Mucosa of rectum (tissue), 2 donors: Measurements from ENCODE around the gene TALDO1.
A peak's percentile ranks its signal among the peaks of the same experiment; 100 is the strongest.

Experiments
- H3K27ac ChIP-seq, 2 donors: one replicate each; pipeline ENCODE4 v1.7.0; 2013; ENCODE audit warnings: inconsistent platforms in 2 of 2, low read depth in 2 of 2, low read length in 2 of 2
- H3K27me3 ChIP-seq, 2 donors: one replicate each; pipeline ENCODE4 v1.7.0; 2013; ENCODE audit warnings: low read length in 2 of 2; ENCODE audit not compliant: control insufficient read depth in 2 of 2, insufficient read depth in 2 of 2
- H3K36me3 ChIP-seq, 2 donors: one replicate each; pipeline ENCODE4 v1.7.0; 2013; ENCODE audit warnings: low read length in 2 of 2; ENCODE audit not compliant: control insufficient read depth in 2 of 2, insufficient read depth in 2 of 2
- H3K4me1 ChIP-seq, 2 donors: one replicate each; pipeline ENCODE4 v1.7.0; 2013; ENCODE audit warnings: low read length in 2 of 2, mild to moderate bottlenecking in 1 of 2; ENCODE audit not compliant: control insufficient read depth in 2 of 2, insufficient read depth in 2 of 2
- H3K4me3 ChIP-seq, 2 donors: one replicate each; pipeline ENCODE4 v1.7.0; 2013; ENCODE audit warnings: low read length in 2 of 2
- H3K9ac ChIP-seq, 2 donors: one replicate each; pipeline ENCODE4 v1.7.0; 2013; ENCODE audit warnings: low read length in 2 of 2, low read depth in 1 of 2, mild to moderate bottlenecking in 1 of 2
- H3K9me3 ChIP-seq, 2 donors: one replicate each; pipeline ENCODE4 v1.7.0; 2013; ENCODE audit warnings: low read length in 2 of 2; ENCODE audit not compliant: control insufficient read depth in 2 of 2
- donor health status: healthy.
- donor health status: Normal muscosa, but diverticular disease.

The TALDO1 gene

DNA sequence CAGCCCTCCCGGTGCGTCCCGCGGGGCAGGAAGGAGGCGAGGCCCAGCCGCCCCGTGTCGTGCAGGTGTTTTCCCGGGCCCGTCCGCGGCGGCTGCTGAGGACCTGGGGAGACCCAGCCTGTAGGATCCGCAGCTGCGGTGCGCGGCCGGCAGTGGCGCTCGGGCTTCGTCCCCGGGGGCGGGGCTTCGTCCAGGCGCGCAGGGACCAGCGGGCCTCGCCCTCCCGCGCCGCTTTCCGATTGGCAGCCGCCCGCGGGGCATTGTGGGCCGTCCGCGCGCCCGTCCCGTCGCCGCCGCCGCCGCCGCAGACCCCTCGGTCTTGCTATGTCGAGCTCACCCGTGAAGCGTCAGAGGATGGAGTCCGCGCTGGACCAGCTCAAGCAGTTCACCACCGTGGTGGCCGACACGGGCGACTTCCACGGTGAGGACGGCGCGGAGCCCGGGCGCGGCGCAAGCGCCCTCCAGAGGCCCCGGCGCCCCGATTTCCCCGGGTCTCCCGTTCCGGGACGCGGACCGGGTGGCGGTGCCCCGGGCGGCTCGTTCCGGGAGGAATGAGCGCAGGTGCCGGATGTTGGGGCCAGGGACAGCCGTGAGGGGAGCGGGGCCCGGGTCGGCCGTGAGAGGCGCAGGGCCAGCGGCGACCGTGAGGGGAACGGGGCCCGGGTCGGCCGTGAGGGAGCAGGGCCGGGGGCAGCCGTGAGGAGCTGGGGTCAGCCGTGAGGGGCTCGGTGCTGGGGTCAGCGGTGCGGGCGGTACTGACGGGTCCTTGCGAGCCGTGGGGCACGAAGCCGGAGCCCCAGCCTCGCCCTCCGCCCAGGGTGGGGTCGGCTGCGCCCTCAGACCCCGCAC lies at the start of gene TALDO1:
Gene TALDO1 (plus strand): TSS at position 307 of the 849 bp plus-strand sequence. CDS start 18 bp downstream, at position 325.
- peaks cover 10 to 16% of the 10 kb centered on the region in 2 donors for H3K4me1 ChIP-seq
- peak within 1 kb of the TSS; percentile 58 to 75 for H3K27ac ChIP-seq
- H3K9ac ChIP-seq, result peak within 1 kb of the TSS; percentile 72 to 89

DNA sequence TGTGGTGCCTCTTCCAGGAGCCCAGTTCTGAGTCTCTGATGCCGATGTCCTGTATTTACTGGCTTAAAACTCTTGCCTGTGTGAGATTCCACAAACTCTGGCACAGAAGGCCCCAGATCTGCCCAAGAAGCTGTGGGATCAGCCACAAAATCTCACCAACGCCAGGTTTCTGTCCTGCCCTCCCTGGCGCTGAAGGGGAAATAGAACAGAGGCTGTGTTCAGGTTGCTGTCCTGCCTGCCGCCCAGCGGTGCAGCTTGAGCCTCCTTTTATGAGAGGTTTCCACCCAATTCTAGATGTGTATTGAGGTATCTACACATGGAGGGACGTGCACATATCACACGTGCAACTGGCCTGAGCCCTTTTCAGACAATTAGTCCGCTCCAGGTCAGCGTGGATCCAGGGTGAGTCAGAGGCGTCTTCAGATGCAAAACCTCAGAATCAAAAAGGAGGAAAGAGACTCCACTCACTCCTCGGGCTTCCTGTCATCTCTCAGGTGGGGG lies 49.4 kb upstream of the TALDO1 start:
- no peak overlapping the region for H3K4me3 ChIP-seq
- H3K27ac ChIP-seq, result peak overlapping the region in 1 of 2 donors; percentile 10
- H3K9ac ChIP-seq, result peak overlapping the region in 1 of 2 donors; percentile 25
- H3K27me3 ChIP-seq, result no peaks in the 10 kb centered on the region
- H3K4me1 ChIP-seq, result peaks cover 23 to 31% of the 10 kb centered on the region in 2 donors
- peaks cover 0 to 19% of the 10 kb centered on the region in 2 donors for H3K36me3 ChIP-seq
- no peaks in the 10 kb centered on the region for H3K9me3 ChIP-seq

More for the DNA sequence above, at the start of gene TALDO1:
- Histone ChIP-seq H3K4me3 (peak within 1 kb of the TSS; percentile 77 to 81), H3K9me3 (no peaks in the 10 kb centered on the region), H3K27me3 (no peaks in the 10 kb centered on the region), H3K36me3 (no peaks in the 10 kb centered on the region)

DNA sequence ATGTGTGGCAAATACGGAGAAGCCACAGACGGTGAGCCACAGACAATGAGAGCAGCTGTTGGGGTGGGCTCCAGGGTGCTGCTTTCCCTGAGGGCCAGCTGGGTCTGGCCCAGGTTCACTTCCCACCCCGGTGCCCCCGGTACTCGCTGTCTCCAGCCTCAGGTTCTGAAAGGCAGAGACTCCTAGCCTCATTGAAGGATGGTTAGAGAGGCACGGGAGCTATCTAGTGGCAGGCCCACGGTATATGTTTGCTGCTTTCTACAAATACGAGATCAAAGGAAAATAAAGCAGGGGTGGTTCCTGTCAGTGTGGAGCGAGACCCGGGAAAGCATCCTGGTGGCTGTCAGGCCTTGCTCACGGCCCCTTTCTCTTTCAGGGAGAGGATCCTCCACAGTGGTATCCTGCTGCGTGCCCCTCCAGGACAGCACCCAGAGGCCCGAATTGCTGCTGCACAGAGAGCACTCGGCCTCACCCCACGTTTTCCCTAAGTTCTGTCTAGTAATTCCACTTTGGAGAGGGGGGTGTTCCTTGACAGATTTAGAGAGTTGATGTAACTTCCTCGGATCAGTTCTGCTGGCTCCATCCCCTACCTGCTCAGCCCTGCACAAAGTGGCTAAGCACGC lies 48.7 kb upstream of the TALDO1 start:
- no peak overlapping the region for H3K9ac ChIP-seq
- H3K4me1 ChIP-seq, result peaks cover 26 to 32% of the 10 kb centered on the region in 2 donors

DNA sequence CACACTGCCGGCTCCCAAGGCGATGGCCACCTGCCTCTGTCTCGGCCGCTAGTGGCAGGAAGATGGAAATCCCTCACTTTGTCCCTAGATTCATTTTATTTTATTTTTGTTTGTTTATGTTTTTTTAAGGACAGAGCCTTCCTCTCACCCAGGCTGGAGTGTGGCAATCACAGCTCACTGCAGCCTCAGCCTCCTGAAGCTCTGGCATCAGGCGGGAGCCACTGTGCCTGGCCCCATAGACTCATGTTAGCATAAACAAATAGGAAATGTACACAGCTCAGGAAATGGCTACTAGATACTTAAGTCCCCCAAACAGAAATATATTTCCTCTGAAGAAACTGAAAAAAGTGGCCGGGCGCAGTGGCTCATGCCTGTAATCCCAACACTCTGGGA lies 48.2 kb upstream of the TALDO1 start:
- Histone ChIP-seq H3K27me3 (no peaks in the 10 kb centered on the region), H3K36me3 (peaks cover 0 to 19% of the 10 kb centered on the region in 2 donors), H3K9me3 (no peaks in the 10 kb centered on the region), H3K4me3 (no peak overlapping the region), H3K27ac (no peak overlapping the region), H3K4me1 (peaks cover 26 to 32% of the 10 kb centered on the region in 2 donors), H3K9ac (no peak overlapping the region)

More for the DNA sequence above, 48.7 kb upstream of the TALDO1 start:
- Histone ChIP-seq H3K27ac (no peak overlapping the region), H3K4me3 (no peak overlapping the region), H3K36me3 (peaks cover 0 to 19% of the 10 kb centered on the region in 2 donors), H3K9me3 (no peaks in the 10 kb centered on the region), H3K27me3 (no peaks in the 10 kb centered on the region)

DNA sequence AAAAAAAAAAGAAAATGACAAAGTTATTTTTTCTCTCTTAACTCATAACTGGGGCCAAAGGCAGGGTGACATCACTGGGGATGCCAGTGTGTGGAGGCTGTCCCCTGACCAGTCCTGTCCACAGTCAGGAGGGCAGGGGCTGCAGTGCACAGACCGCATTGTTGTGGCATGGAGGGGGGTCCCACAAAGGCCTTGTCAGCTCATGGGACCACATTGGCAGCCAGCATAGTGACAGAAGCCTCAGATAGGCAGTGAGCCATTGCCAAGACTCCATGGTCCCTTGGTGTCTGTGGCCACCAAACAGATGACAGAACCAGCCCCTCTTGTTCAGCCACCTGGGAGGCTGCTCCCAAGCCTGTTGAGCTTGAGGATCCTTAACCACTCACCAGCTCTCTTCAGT lies 47.5 kb upstream of the TALDO1 start:
- Histone ChIP-seq H3K36me3 (peaks cover 0 to 19% of the 10 kb centered on the region in 2 donors), H3K9ac (no peak overlapping the region), H3K27me3 (no peaks in the 10 kb centered on the region), H3K4me3 (no peak overlapping the region), H3K9me3 (no peaks in the 10 kb centered on the region), H3K4me1 (peaks cover 29 to 36% of the 10 kb centered on the region in 2 donors), H3K27ac (no peak overlapping the region)

DNA sequence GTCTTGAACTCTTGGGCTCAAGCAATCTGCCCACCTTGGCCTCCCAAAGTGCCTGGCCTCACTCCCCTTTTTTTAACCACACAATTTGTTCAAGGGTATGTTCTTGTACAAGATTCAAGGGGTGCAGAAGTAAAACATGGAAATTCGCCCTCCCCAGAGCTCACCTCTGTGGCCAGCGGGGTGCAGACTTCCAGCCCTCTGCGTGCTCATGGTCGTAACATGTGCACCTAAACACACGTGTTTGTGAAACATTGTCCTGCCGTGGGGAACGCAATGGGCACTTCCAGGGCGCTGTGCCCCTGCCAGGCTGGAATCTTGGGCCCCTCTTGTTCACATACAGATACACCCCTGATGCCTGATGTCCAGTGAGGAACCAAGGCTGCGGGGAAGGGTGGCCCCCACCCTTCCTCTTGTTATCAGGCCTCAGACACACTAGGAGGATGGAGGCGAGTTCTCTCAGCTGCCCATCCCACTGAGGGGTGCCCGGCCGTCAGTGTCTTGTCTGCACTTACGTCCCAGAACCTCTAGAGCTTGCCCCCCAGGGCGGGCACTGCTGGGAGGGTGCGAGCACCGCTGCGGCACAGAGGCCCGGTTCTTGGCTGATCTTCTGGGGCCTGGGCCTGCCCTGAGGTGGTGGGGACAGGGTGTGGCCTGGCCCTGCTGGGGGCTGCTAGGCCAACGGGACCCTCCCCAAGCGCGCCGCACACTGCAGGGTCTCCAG lies 45.4 kb upstream of the TALDO1 start:
- Histone ChIP-seq H3K36me3 (peaks cover 0 to 19% of the 10 kb centered on the region in 2 donors), H3K27me3 (peaks cover 0 to 3% of the 10 kb centered on the region in 2 donors), H3K4me3 (no peak overlapping the region), H3K27ac (peak overlapping the region in 1 of 2 donors; percentile 99), H3K9me3 (no peaks in the 10 kb centered on the region), H3K9ac (no peak overlapping the region), H3K4me1 (peaks cover 34 to 45% of the 10 kb centered on the region in 2 donors)

DNA sequence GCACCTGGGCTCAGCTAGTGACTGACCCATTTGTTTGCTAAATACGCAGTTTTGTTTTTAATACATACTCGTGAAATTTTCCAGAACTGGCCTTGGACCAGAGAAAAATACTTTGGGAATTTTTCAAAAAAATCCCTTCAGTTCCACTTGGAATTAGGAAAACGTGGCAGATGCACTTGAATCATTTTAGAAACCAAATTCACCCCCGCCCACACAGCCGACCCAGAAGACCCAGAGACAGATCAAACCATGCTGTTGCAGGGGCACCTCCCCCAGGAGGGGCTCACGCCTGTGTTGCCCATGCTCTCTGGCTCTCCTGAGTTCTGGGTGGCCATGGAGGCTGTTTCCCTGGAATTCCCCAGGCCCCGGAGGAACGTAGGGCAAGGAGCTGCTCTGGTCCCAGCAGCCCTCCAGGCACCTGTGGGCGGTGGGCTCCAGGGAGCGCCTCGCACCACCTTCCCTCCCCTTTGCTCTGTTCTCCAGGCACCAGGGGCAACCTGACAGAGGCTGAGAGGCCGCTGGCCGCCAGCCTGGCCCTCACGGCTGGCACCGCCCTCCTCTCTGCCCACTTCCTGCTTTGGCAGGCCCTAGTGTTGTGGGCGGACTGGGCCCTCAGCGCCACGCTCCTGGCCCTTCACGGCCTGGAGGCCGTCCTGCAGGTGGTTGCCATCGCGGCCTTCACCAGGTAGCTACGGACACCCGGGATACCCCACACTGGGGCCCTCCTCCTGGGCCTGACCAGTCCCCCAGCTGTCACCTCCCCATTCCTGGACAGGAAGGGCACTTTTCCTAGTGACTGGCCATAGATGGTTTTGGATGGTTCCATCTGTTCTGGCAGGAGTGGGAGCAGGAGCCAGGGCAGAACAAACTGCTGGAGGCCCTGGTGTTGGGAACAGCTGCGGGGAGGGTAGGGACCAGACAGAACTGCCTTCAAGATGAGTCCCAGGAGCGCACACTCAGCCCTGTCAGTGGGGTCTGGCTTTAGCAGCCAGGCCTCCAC lies 44.5 kb upstream of the TALDO1 start:
- peak overlapping the region; percentile 52 to 61 for H3K9ac ChIP-seq
- peaks cover 0 to 19% of the 10 kb centered on the region in 2 donors for H3K36me3 ChIP-seq
- no peak overlapping the region for H3K4me3 ChIP-seq
- peak overlapping the region; percentile 95 to 99 for H3K27ac ChIP-seq
- H3K4me1 ChIP-seq, result peaks cover 41 to 45% of the 10 kb centered on the region in 2 donors
- H3K9me3 ChIP-seq, result no peaks in the 10 kb centered on the region
- H3K27me3 ChIP-seq, result peaks cover 0 to 3% of the 10 kb centered on the region in 2 donors

DNA sequence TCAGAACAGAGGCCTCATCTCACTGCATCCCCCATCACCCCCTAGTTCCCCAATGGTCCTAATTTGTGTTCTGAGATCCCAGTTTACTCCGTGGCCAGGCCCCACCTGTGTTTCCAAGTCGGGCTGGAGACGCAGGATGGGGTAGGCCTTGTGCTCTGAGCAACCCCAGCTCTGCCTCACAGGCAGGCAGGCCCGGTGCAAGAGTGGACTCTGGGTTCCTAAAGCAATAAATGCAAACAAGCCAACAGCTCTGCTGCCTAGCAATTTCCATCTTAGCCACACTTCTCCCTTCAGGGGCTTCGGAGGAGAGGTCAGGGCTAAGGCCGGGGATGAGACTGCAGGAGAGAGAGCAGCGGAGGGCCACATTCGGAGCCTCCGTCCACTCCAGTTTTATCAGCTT lies 43.8 kb upstream of the TALDO1 start:
- Histone ChIP-seq H3K4me3 (no peak overlapping the region), H3K27me3 (peaks cover 0 to 3% of the 10 kb centered on the region in 2 donors), H3K9me3 (no peaks in the 10 kb centered on the region), H3K27ac (peak overlapping the region; percentile 95 to 99), H3K36me3 (peaks cover 0 to 15% of the 10 kb centered on the region in 2 donors), H3K9ac (peak overlapping the region in 1 of 2 donors; percentile 61), H3K4me1 (peaks cover 45 to 53% of the 10 kb centered on the region in 2 donors)

DNA sequence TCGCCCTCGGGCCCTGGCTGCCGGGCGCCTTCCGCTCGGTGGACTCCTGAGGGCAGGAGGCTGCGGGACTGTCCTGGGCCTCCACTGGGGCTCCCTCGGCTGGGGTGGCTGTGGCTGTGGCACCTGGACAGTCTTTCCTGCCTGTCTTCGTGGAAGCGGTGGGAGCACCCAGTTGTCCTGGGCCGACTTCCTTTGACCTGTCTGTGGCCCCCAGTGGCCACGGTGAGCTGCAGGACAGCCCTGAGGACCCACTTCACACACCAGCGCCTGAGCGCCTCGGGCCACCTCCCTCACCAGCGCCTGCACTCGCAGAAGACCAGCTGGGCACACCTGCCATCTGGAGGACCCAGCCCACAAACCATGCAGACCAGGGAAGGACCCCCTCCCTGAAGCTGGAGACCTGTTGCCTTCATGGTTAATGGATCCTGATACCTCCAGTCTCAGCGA lies 43.0 kb upstream of the TALDO1 start:
- H3K27ac ChIP-seq, result peak overlapping the region; percentile 95 to 99
- H3K36me3 ChIP-seq, result peaks cover 0 to 13% of the 10 kb centered on the region in 2 donors
- peak overlapping the region; percentile 84 to 93 for H3K9ac ChIP-seq
- H3K9me3 ChIP-seq, result no peaks in the 10 kb centered on the region
- peak overlapping the region in 1 of 2 donors; percentile 65 for H3K4me3 ChIP-seq
- peaks cover 0 to 3% of the 10 kb centered on the region in 2 donors for H3K27me3 ChIP-seq
- H3K4me1 ChIP-seq, result peaks cover 45 to 57% of the 10 kb centered on the region in 2 donors
